K562 (cell line): ENCODE measurements around the gene CRYM. TPM values are rescaled to one million over a fixed set of nuclear protein-coding genes. Genes with fewer than 3 reads are reported as not detected.

Experiments
- ARID1B ChIP-seq: fragments of 450-650 bp; IDR thresholded peaks from 2 replicates; pipeline ENCODE4 v1.6.1; 2016; ENCODE audit warnings: antibody characterized with exemption, mild to moderate bottlenecking, inconsistent platforms
- CTBP1 ChIP-seq: fragments of 450-650 bp; IDR thresholded peaks from 2 replicates; pipeline ENCODE4 v1.6.1; 2016; ENCODE audit warnings: borderline replicate concordance
- DPF2 ChIP-seq: fragments of 450-650 bp; IDR thresholded peaks from 2 replicates; pipeline ENCODE4 v1.6.1; 2016
- MAFG ChIP-seq: fragments of 450-650 bp; conservative IDR thresholded peaks from 2 replicates; pipeline ENCODE4 v1.6.1; 2016; ENCODE audit warnings: missing genetic modification characterization, missing compliant biosample characterization
- MXI1 ChIP-seq: IDR thresholded peaks from 2 replicates; pipeline ENCODE4 v1.6.1; 2011; ENCODE audit warnings: low read depth, mild to moderate bottlenecking, improper control_type of control experiment, low read length
- PHF20 ChIP-seq: fragments of 450-650 bp; IDR thresholded peaks from 2 replicates; pipeline ENCODE4 v1.6.1; 2018; ENCODE audit not compliant: partially characterized antibody
- RAD21 ChIP-seq, 2 experiments: fragments of 250-450 bp in 1 of 2; fragments of 450-650 bp in 1 of 2; sonication (Bioruptor Pico) in 1 of 2; formaldehyde crosslinking in 1 of 2; IDR thresholded peaks in 1 of 2; conservative IDR thresholded peaks in 1 of 2; 2 replicates each; pipeline versions ENCODE4 v1.4.0 to v1.8.0; 2020 to 2022; ENCODE audit warnings: mild to moderate bottlenecking in 2 of 2, moderate library complexity in 1 of 2
- RB1 ChIP-seq: fragments of 450-650 bp; IDR thresholded peaks from 2 replicates; pipeline ENCODE4 v1.6.1; 2017; ENCODE audit warnings: low read depth, mild to moderate bottlenecking
- RCOR1 ChIP-seq, 2 experiments: IDR thresholded peaks; 2 replicates each; pipeline ENCODE4 v1.6.1; 2012; ENCODE audit warnings: low read depth in 2 of 2, low read length in 2 of 2, borderline replicate concordance in 1 of 2, improper control_type of control experiment in 1 of 2
- SP1 ChIP-seq: sonication (generic); formaldehyde crosslinking; IDR thresholded peaks from 2 replicates; pipeline ENCODE4 v1.8.1; 2022; ENCODE audit warnings: mild to moderate bottlenecking, missing genetic modification reagents
- polyA plus RNA-seq, 8 experiments: library from polyadenylated mRNA; depleted of rRNA in 4 of 8; stranded (reverse) in 5 of 8; unstranded in 3 of 8; fragments of >200 nt; fragmentation: Nextera tagmentation in 2 of 8; fragmentation: Illumina TruSeq in 1 of 8; extraction: Ambion mirVana in 2 of 8; extraction: Trizol in 1 of 8; gene quantifications; 2 replicates each; pipeline versions ENCODE4 v1.2.1 to v1.2.3, GENCODE V29; 2011 to 2014; ENCODE audit warnings: inconsistent platforms in 1 of 8, missing spikeins in 1 of 8
- total RNA-seq, 7 experiments: library from RNA; depleted of rRNA in 6 of 7; stranded (reverse); fragments of >200 nt in 6 of 7; fragmentation: Illumina TruSeq in 2 of 7; extraction: Trizol in 2 of 7; gene quantifications; 2 replicates each; pipeline versions ENCODE4 v1.2.1 to v1.2.3, GENCODE V29; 2011 to 2021; ENCODE audit warnings: low replicate concordance in 1 of 7
- TF ChIP-seq, protein P1 (sequence below): fragments of 450-650 bp; IDR thresholded peaks from 2 replicates; pipeline ENCODE4 v1.6.1; 2016; ENCODE audit warnings: mild to moderate bottlenecking, moderate library complexity
- TF ChIP-seq, protein P2 (sequence below): sonication (generic); formaldehyde crosslinking; IDR thresholded peaks from 2 replicates; pipeline ENCODE4 v1.8.1; 2023; ENCODE audit warnings: mild to moderate bottlenecking, missing genetic modification reagents

The CRYM gene
- total and polyA plus RNA-seq, 9 of the 15 experiments (the other 6 are each of a cell fraction or from before 2014, with no cell fraction given) = 0.08 to 0.98 (median 0.47) TPM

DNA sequence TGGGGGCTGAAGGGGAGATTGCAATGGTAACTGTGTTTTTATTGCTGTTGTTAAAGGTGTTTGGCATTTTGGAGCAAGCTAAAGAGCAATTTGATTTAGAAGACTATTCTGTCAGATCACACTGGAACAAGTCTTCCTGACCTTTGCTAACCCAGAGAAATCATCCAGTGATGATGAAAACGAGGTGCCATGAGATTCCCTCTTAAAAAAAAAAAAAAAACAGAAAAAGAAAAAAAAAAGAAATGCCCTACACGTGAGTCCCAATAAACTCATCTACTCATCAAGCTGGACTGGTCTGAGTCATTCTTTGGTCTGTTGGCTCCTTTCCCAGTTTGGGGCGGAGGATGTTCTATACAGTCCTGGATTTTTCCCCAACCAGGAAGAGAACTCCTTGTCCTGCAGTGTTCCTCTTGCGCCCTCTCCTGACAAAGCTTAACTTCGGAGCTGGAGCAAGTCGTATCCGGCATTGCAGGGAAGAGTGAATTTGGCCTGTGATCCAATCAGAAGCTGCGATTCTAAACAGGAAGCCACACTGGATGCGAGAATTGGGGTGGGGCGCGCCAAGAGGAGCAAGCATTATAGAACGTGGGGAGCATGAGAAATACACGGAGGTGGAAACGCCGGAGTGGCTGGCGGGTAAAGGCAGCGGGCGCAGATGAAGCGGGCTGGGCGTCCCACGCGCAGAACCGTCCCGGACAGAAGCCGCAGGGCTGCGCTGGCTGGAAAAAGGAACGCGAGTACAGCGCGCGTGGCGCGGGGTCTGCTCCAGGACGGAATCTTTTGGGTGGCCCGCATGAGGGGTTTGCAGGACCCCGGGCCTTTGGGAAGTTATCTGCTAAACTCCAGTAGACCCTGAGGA lies 22.4 kb upstream of the CRYM start (continued):
- TF ChIP-seq, protein P1, sequence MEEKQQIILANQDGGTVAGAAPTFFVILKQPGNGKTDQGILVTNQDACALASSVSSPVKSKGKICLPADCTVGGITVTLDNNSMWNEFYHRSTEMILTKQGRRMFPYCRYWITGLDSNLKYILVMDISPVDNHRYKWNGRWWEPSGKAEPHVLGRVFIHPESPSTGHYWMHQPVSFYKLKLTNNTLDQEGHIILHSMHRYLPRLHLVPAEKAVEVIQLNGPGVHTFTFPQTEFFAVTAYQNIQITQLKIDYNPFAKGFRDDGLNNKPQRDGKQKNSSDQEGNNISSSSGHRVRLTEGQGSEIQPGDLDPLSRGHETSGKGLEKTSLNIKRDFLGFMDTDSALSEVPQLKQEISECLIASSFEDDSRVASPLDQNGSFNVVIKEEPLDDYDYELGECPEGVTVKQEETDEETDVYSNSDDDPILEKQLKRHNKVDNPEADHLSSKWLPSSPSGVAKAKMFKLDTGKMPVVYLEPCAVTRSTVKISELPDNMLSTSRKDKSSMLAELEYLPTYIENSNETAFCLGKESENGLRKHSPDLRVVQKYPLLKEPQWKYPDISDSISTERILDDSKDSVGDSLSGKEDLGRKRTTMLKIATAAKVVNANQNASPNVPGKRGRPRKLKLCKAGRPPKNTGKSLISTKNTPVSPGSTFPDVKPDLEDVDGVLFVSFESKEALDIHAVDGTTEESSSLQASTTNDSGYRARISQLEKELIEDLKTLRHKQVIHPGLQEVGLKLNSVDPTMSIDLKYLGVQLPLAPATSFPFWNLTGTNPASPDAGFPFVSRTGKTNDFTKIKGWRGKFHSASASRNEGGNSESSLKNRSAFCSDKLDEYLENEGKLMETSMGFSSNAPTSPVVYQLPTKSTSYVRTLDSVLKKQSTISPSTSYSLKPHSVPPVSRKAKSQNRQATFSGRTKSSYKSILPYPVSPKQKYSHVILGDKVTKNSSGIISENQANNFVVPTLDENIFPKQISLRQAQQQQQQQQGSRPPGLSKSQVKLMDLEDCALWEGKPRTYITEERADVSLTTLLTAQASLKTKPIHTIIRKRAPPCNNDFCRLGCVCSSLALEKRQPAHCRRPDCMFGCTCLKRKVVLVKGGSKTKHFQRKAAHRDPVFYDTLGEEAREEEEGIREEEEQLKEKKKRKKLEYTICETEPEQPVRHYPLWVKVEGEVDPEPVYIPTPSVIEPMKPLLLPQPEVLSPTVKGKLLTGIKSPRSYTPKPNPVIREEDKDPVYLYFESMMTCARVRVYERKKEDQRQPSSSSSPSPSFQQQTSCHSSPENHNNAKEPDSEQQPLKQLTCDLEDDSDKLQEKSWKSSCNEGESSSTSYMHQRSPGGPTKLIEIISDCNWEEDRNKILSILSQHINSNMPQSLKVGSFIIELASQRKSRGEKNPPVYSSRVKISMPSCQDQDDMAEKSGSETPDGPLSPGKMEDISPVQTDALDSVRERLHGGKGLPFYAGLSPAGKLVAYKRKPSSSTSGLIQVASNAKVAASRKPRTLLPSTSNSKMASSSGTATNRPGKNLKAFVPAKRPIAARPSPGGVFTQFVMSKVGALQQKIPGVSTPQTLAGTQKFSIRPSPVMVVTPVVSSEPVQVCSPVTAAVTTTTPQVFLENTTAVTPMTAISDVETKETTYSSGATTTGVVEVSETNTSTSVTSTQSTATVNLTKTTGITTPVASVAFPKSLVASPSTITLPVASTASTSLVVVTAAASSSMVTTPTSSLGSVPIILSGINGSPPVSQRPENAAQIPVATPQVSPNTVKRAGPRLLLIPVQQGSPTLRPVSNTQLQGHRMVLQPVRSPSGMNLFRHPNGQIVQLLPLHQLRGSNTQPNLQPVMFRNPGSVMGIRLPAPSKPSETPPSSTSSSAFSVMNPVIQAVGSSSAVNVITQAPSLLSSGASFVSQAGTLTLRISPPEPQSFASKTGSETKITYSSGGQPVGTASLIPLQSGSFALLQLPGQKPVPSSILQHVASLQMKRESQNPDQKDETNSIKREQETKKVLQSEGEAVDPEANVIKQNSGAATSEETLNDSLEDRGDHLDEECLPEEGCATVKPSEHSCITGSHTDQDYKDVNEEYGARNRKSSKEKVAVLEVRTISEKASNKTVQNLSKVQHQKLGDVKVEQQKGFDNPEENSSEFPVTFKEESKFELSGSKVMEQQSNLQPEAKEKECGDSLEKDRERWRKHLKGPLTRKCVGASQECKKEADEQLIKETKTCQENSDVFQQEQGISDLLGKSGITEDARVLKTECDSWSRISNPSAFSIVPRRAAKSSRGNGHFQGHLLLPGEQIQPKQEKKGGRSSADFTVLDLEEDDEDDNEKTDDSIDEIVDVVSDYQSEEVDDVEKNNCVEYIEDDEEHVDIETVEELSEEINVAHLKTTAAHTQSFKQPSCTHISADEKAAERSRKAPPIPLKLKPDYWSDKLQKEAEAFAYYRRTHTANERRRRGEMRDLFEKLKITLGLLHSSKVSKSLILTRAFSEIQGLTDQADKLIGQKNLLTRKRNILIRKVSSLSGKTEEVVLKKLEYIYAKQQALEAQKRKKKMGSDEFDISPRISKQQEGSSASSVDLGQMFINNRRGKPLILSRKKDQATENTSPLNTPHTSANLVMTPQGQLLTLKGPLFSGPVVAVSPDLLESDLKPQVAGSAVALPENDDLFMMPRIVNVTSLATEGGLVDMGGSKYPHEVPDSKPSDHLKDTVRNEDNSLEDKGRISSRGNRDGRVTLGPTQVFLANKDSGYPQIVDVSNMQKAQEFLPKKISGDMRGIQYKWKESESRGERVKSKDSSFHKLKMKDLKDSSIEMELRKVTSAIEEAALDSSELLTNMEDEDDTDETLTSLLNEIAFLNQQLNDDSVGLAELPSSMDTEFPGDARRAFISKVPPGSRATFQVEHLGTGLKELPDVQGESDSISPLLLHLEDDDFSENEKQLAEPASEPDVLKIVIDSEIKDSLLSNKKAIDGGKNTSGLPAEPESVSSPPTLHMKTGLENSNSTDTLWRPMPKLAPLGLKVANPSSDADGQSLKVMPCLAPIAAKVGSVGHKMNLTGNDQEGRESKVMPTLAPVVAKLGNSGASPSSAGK = peak; percentile 37
- TF ChIP-seq CTBP1 (peak; percentile 94), SP1 (peak; percentile 79), PHF20 (peak; percentile 32), RB1 (peak; percentile 70), MAFG (tag) (peak; percentile 71), ARID1B (peak; percentile 81), RCOR1 (IDR thresholded peaks at IDR 0.05; ENCODE audit: borderline replicate concordance in 1 of 2, low read depth in 2 of 2, low read length in 2 of 2) (peak; percentile 31 to 91; a peak in 3 of 4 replicates), DPF2 (peak; percentile 95), MXI1 (peak; percentile 28; the same call in 1 of the 2 replicates), RAD21 (CRISPR knock-in tag; conservative IDR thresholded peaks at IDR 0.05 in 1 of 2, IDR thresholded peaks at IDR 0.05 in 1 of 2) (peak; percentile 97)
- TF ChIP-seq, protein P2, sequence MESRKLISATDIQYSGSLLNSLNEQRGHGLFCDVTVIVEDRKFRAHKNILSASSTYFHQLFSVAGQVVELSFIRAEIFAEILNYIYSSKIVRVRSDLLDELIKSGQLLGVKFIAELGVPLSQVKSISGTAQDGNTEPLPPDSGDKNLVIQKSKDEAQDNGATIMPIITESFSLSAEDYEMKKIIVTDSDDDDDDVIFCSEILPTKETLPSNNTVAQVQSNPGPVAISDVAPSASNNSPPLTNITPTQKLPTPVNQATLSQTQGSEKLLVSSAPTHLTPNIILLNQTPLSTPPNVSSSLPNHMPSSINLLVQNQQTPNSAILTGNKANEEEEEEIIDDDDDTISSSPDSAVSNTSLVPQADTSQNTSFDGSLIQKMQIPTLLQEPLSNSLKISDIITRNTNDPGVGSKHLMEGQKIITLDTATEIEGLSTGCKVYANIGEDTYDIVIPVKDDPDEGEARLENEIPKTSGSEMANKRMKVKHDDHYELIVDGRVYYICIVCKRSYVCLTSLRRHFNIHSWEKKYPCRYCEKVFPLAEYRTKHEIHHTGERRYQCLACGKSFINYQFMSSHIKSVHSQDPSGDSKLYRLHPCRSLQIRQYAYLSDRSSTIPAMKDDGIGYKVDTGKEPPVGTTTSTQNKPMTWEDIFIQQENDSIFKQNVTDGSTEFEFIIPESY = 0 out of 2 replicates have a peak, but pooled peaks have one; percentile 18
